NCI-H2227 (cell line): Measurements from ENCODE around the gene PDE10A.

Experiments used
- DNase-seq: peaks from one replicate; lab custom pipeline; 2025; ENCODE audit not compliant: unreplicated experiment; lab: John Stamatoyannopoulos, UW

PDE10A gene

DNA sequence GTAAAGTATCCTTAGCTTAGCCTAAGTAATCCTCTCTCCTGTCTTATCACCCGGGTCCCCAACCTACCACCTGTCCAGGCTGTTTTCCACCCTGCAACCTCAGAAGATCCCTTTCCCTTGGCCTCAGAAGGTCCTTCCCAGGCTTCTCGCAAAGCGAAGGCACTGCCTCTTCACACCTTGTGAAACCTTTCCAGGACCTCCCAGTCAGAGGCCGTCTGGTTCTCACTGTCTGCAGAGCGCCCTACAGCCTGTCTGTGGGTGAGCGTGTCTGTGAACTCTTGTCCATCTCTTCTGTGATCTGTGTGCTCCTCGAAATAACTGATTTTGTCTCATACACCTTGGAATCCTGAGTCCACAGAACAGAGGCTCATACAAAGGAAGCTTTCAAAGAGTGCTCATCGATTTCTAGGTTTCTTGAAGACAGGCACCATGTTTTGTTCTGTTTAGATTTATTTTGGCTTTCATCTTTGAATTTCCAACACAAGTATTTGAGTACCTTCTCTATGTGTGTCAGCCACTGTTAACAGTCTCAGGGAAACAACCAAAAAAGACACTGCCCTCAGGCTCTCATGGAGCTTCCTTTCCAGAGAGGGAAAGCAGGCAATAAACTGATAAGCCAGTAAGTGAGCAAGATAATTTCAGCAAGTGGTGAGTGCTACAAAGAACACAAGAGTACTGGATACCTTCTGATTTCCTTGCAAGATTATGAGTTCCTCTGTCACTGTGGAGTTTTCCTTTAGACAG is 6.3 kb downstream of the PDE10A start:
- no peak for DNase-seq

DNA sequence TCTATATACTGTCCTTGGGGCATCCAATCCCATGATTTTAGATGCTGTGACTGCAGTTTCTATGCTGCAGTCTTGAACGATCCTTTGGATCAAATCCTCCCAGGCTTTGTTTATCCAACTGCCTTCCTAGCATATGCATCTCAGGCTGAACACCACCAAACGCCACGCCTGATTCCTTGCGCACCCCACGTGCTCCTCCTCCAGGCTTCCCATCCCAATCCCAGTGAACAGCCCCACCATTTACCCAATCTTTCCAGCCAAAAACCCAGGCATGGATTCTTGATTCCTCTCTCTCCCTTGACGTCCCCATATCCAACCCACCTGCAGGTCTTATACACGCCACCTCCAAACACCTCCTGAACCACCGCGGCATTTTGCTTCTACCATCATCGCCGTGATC is 7.8 kb downstream of the PDE10A start:
- DNase-seq = no peak

DNA sequence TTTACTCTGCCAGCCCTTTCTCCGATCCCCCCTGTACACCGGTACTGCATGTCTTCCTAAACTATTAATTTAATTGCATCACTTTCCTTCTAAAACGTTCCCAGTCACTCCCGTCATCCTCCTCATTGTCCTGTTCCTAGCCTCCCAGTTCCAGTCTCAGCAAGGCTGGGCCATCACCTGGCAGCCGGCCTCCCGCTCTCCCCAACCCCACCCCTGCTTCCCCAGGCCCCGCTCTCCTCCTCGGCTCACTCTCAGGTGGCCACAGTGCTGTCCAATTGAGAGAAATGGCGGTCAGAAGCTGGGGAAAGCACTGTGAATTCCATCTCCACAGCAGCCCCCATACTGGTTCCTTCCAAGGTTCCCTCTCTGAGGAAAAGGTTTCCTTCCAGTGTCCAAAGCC is 8.9 kb downstream of the PDE10A start:
- no peak for DNase-seq

DNA sequence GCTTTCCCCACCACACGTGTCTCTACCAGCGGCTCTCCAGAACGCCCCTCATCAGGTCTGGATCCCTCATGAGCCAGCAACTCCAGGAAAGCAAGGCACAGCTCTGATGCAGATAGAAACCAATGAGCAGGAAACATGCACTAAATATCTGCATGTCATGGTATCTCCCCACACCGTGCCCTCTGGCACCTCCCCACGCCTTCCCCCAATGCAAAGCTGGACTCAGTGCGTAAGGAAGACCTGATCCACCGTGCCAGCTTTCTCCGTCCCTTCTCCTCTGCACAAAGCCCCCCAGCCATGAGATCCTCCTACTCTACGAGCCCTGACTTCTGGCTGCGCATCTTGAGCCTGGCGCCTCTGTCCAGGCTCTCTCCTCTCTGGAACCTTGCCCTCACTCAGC is 9.4 kb downstream of the PDE10A start:
- no peak for DNase-seq

DNA sequence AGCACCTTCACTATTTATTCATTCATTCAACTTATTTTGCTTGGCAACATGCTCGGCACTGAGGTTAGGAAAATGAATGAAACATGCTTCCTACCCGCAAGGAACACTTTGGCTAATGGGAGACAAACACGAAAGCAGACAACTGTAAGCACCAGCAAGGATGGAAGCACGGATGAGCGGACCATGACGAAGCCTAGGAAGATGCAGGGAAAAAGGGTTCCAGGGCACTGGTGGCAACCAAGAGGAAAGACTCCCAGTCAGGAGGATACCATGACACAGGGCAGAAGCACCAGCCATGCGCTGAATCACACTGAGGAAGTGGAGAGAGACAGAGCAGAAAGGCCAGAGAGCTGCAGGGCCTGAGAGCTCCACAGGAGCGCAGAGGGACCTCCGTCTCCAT is 9.8 kb downstream of the PDE10A start:
- no peak for DNase-seq

DNA sequence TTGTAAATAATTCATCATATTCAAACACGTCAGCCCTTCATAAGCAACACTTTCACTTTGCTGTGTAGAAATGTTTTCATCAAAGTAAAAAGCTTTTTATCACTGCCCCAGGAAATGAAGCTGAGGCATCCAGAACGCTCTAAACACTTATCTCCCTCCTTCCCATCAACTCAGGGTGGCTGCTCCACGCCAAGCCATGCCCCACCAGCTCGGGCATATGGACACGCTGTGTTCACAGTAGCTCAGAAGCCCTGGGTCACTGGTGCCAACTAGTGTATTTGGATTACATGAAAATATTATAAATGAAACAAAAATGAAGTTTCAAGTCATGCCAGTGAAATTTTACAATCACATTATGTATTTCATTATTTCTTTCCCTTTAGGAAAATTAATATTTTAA is 10.3 kb downstream of the PDE10A start:
- DNase-seq = no peak

DNA sequence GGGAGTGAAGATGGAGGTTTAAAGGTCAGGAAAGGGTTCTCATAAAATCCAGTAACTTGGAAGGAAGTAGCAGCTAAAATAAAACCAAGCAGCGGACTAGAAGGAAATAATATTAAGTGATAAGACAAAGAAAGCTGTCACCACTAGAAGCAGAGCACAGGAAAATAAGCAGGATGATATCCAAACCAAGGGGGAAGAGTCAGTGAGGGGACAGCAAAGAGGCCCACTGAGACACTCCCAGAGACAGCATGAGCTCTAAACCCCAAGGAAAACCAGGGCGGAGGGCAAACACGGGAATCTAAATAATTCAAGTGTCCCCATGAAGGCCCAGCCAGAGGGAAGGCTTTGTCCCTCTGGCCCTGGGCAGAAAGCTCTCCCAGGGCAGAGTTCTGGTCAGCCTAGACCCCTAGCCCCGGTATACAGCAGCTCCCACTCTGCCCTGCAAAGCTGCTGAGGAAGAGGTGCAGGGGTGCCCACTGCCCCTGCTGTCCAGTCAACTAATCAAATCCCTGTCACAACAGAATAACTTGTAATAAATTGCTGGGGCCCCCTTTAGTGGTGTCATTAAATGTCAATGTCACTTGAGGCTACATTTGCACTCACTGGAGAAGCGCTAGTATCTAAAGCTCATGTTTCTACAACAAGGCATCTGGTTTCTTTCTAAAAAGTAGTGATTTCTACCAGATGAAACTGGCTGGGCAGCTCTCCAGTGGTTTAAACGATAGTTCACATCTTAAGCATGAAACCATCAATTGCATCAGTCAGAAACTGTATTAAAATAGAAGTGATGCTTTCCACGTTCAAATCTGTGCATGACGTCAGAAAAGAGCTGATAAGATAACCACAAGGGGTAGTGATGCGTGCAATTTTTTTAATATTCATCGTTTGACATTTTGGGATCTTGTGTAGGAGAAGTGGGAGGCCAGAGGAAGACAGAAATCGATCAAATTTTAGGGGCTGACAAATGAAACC is 13.6 kb downstream of the PDE10A start:
- no peak for DNase-seq

DNA sequence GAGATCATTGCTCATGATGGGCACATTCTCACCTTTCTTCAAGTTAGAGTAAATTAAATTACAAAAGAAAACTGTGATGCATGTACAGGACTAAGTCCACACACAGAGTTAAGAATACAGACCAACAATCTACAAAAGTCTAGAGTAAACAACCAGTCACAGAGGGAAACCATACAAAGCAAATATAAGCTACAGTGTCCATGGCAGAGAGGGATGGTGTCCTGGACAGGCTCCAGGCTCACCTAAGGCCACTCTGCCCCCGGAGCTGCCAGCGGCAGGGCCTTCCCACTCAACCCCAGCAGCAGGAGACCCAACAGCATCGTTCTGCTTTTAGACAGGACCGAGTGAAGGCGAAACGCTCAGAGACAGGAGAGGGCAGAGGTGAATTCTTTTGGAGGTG is 16.0 kb downstream of the PDE10A start:
- DNase-seq = no peak

DNA sequence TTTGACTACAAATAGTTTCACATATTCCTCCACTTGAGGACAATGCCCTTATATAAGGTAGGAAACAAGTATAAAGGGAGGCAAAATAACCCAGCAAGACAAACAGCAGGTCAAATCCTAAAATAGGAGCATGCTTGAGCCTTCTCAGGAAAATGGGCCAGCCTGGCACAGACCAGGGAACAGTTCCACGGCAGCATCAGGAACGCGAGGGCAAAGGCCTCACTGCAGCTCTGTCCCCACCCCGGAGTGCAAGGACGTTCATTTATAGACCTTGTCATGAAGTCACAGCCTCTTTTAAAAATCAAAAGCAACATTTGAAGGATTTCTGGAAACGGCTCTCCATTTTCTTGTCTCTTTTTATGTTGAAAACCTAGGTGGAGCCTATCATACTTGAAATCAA is 17.1 kb downstream of the PDE10A start:
- no peak for DNase-seq

DNA sequence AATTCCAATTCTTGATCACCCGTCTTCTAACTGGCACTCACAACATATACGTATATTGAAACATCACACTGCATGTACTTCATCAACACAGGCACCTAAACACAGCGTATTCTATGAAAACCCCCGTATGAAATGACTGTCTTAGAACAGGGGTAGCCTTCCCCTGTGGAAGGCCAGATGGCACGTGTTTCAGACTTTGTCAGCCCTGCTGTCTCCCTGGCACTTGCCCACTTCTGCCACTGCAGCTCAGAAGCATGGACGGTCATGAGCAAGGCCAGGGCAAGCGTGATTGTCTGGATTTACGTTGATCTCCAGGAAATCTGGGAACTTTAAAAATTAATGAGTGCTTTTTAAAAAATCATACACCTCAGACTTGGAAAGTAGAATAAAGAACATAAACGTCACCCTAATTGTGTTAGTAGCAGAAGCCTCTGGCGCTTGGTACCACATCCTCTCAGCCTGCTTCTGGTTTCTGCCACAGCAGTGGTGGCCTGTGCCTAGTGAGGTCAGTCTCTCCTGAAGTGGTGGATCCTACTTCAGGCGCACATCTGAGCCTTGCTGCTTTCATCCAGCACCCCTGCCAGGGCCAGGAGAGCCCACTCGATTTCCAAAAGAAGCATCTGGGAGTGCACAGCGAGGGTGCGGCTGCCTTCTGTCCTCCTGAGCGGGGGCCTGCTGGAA is 18.3 kb downstream of the PDE10A start:
- DNase-seq = no peak

DNA sequence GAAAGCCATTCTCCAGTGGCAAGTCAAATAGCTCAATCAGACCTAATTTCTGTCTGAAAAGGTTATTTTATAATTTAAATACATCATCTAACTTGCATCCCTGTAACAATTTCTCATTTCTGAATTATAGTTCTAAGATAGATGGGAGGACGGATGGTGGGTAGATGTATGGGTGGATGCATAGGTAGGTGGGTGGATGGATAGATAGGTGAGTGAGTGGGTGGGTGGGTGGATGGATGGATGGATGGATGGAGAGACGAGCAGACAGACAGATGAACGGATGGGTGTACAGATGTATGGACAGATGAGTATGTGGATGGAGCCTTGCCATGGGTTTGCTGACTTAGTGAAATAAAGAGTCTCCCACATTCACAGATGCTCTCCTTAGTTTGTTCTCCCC is 20.0 kb downstream of the PDE10A start:
- DNase-seq = no peak

DNA sequence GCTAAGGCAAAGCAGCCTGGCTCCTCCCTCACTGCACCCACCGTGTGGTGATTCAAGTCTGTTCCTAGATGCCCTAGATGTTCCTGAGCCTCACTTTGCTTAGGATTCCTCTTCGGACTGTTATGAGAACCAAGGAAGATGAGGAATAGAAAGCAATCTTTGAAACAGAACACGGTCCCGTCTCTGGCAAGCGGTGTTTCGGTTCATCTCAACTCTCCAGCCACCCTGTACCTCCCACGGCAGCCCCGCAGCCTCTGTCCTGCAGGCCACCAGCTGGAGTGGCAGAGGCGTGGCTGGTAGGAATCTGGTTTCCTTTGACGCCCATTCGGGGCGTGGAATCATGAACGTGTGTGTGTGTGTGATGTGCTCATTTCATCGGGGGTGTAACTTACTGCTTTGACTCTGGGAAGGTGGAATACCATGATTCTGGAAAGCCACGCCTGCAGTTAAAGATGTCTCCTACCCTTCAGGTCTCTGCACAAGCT is 21.3 kb downstream of the PDE10A start:
- DNase-seq = no peak

DNA sequence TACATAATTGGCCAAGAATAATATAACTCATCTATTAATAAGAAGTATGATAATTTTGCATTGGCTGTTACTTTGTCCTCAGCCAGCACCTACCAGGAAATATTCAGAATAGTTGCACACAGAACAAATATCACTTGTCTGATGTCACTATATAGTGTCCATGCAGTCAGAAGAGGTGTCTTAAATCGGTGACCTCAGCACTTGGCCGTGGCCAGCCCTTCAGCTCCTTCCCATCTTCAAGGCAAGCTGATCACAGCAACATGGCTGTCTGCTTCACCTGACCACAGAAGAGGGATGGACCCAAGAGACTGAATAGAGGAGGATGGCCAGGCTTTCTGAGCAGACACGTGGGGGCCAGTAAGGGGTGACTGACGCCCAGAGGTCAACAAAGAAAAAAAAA is 22.2 kb downstream of the PDE10A start:
- no peak for DNase-seq

DNA sequence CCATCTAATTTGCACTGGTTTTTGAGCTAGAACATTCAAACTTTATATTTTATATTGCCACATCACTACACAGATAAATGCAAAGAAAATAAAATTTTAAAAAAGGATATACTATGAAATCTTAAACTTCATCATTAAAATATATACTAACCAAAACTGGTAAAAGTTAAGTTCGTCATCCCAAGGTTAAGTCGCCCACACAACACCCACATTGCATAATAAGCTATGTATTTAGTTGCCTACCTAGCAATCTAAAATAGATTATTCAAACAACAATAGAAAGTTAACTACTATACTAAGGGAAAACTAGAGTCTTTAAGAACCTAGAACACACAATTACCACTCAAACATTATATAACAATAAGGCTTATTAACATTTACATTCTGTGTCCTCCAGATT is 24.5 kb downstream of the PDE10A start:
- no peak for DNase-seq

DNA sequence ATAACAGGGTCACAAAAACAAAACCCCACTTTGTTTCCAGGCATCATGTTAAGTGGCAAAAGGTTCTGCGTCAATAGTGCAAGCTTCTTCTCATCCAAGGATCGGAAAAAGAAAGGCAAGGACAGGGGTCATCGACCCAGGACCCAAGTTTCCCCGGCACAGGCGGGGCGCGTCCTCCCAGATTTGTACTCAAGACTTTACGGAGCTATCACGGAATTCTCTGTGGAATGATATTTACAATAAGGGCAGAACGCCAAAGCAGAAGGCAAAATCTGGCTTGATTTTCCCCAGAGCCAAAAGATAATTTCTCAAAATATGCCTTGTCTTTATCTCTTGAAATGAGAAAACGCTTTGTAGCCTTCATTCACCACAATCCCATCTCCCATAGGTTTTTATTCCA is 25.5 kb downstream of the PDE10A start:
- no peak for DNase-seq

DNA sequence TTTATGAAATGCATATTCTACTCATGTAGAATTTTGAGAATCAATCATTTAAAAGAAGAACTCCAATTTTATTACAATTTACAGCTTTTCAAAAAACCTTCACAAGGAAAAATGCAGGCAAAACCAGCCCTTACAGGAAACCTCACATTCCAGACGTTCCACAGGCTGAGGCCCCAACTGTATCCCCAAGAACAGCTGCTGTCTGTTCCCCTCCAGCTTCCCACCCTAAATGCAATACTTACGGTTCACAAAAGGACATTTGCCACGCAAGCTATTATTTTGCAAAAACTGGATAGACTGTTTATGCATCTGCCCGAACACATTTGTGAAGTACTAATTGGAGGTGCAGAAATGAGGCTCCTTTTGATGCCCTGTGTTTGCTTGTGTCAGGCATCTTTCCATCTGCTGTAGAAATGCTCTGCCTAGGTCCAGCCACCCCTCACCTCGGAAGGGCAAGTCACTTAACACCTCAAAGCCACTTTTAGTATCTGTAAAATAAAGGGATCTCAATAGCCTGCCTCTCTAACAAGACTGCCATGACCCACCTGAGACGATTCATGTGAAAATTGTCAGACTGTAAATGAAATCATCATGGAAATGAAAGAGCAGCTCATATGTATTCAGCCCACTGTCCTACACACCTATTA is 26.5 kb downstream of the PDE10A start:
- DNase-seq = no peak

DNA sequence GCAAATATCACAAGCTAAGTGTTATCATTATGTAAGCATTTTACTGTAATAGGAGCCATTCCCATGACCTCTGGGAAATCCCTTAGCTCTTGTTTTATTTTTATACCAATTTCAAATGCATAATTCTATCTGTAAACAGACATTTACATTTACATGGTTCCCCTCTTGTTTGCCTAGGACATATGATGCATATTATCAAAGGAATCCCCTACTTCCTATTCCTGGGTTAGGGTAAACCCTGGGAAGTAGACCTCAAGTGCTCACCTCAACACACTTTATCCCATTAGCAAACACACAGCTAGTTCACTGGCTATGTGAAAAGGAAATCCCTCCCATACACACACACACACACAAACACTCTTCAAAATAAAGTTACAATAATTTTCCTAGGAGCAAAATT is 27.1 kb downstream of the PDE10A start:
- DNase-seq = no peak

DNA sequence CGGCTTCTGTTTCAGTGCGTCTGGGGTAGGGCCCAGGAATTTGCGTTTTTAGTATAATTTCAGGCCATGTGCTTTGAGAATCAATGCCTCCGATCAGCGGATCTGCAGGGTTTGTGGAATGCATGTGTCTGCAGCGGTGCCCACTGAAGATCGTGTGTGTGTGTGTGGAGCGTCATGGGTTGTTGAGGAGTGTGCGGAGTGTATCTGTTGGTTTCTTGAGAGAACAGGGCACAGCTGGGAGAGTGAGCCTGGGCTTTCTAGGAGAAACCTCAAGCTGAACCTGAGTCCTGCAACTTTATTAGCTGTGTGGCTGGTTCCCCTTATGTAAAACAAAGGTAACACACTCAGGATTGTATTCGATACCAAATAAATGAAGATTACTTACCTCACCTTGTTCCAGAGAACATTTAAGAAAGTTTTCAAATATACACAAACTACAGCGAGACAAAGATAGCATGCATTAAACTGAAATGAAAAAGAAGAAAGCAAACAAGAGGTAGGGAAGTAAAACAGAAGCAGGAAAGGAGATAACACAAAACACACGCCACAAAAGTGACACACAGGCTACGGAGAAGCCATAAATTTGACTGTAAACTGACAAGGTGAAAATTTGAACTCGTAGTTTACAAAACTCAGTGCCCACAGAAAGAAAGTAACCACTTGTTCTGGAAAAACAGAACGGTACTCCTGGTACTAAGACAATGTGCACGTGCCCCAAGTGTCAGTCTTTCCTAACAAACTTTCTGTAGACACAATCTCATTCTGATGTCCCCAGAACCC is 28.8 kb downstream of the PDE10A start:
- no peak for DNase-seq

DNA sequence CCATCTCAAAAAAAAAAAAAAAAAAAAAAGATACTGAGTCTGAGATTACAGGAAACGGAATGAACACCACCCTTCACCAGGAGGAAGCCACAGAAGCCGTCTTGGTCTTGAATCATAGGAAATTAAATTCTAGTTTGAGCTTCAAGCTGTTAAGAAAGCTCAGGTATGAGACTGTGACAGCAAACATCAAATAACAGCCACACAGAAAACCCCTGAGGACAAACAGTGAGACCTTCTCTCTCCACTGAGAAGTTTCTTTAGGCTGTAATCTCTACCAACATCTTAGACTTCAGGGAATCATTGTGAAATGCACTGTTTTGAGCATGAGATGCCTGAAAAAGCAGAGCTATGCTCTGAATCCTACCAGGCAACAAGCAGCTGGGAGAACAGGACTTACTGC is 30.8 kb downstream of the PDE10A start:
- no peak for DNase-seq

DNA sequence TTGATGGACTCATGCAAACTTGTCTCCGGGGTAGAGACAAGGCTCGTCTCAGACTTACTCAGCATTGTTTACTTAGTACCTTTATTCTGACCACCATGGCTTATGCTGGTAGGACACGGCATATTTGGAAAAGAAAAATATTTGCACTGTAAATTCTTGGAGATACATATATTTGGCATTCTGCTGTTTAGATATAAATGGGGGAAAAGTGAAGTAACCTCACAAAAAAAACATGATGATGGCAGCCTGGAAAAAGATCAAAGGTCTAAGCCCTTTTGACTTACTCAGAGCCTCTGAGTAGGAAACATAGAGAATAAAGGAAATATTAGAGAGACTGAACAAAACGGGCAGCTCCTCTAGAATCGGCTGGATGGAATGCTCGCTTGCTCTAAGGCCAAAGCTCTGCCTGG is 32.5 kb downstream of the PDE10A start:
- no peak for DNase-seq
